A673 (cell line): ENCODE data around the gene NEDD4L.
"Not testable (repeated sequence)": the region's sequence is repeated elsewhere in the genome, so short reads cannot be mapped to it uniquely, and the experiment has no call there.

Source experiments
- CTCF ChIP-seq: fragments of 300-800, 200-600 bp; sonication (generic); conservative IDR thresholded peaks from 2 replicates; pipeline ENCODE4 v1.5.1; 2017; ENCODE audit warnings: low read depth, mild to moderate bottlenecking, antibody characterized with exemption, low read length, moderate library complexity, mixed read lengths
- EZH2 ChIP-seq: fragments of 200-600 bp; sonication (generic); IDR thresholded peaks from 2 replicates; pipeline ENCODE4 v1.6.1; 2017; ENCODE audit warnings: borderline replicate concordance, low read depth, mild to moderate bottlenecking, mixed read lengths, antibody characterized with exemption, low read length; ENCODE audit not compliant: poor library complexity, severe bottlenecking

DNA sequence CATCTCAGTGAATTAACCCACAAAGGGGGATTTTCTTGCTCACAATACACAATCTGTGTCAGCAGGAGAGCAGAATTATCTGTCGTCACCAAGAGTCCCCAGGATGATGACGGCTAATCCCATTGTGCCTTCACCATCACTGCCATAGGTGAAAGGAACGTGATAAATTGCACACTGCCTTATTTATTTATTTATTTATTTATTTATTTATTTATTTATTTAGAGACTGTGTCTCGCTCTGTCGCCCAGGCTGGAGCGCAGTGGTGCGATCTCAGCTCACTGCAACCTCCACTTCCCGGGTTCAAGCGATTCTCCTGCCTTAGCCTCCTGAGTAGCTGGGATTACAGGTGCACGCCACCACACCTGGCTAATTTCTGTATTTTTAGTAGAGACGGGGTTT is 238.8 kb downstream of the NEDD4L start:
- TF ChIP-seq EZH2, CTCF: not testable (repeated sequence)
